ENCODE measurements around the gene GLCE. TPM values are rescaled to one million over a fixed set of nuclear protein-coding genes. Genes with fewer than 3 reads are reported as not detected.

GLCE gene
- total RNA-seq, 1 donor from 2014 or later, result 23.8 TPM

- no peaks in the 10 kb centered on the region for H3K4me1 ChIP-seq
- no peak overlapping the region for H3K4me3 ChIP-seq
- DNase-seq, result no peak
- H3K27me3 ChIP-seq, result no peaks in the 10 kb centered on the region
- ATAC-seq, result no peak
- intact Hi-C loops (cut with DNase I), result no loop called here
- peaks cover 5% of the 10 kb centered on the region for H3K36me3 ChIP-seq
- H3K9me3 ChIP-seq, result no peaks in the 10 kb centered on the region
- no peak overlapping the region for H3K27ac ChIP-seq
- TF ChIP-seq, protein P1, sequence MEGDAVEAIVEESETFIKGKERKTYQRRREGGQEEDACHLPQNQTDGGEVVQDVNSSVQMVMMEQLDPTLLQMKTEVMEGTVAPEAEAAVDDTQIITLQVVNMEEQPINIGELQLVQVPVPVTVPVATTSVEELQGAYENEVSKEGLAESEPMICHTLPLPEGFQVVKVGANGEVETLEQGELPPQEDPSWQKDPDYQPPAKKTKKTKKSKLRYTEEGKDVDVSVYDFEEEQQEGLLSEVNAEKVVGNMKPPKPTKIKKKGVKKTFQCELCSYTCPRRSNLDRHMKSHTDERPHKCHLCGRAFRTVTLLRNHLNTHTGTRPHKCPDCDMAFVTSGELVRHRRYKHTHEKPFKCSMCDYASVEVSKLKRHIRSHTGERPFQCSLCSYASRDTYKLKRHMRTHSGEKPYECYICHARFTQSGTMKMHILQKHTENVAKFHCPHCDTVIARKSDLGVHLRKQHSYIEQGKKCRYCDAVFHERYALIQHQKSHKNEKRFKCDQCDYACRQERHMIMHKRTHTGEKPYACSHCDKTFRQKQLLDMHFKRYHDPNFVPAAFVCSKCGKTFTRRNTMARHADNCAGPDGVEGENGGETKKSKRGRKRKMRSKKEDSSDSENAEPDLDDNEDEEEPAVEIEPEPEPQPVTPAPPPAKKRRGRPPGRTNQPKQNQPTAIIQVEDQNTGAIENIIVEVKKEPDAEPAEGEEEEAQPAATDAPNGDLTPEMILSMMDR (IDR thresholded peaks at IDR 0.05), result no peak
Measured at GRCh38 chr15:69232144-69232543, 71.7 kb downstream of the GLCE start.

DNA sequence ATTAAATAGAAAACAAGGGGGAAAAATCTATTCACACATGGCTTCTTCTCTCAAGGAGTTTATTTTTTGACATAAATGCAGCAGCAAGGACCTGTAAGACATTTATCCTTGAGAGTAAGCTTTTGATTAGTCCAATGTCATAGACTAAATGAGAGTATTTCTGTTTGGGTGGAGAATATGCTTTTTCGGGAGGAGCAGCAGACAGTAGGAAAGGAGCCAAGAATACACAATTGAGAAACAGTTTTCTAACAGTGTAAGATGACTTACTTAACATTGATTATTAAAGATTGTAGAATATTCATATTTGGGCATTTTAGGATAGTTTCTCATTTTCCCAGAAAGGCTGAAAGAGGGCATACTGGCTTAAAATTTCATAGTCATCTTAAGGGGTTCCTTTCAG is 72.3 kb downstream of the GLCE start:
- intact Hi-C loops (cut with DNase I), result no loop called here
- DNase-seq, result no peak
- H3K4me3 ChIP-seq, result no peak overlapping the region
- H3K9me3 ChIP-seq, result no peaks in the 10 kb centered on the region
- H3K27me3 ChIP-seq, result no peaks in the 10 kb centered on the region
- no peak for ATAC-seq
- TF ChIP-seq, protein P1 (IDR thresholded peaks at IDR 0.05), result no peak
- no peak overlapping the region for H3K27ac ChIP-seq
- H3K36me3 ChIP-seq, result peaks cover 5% of the 10 kb centered on the region
- H3K4me1 ChIP-seq, result no peaks in the 10 kb centered on the region

- no peaks in the 10 kb centered on the region for H3K9me3 ChIP-seq
- TF ChIP-seq, protein P1 (IDR thresholded peaks at IDR 0.05), result no peak
- ATAC-seq, result no peak
- no peak overlapping the region for H3K27ac ChIP-seq
- intact Hi-C loops (cut with DNase I), result no loop called here
- DNase-seq, result no peak
- no peaks in the 10 kb centered on the region for H3K27me3 ChIP-seq
- no peaks in the 10 kb centered on the region for H3K4me1 ChIP-seq
- no peaks in the 10 kb centered on the region for H3K36me3 ChIP-seq
- no peak overlapping the region for H3K4me3 ChIP-seq
Measured at GRCh38 chr15:69234676-69235075, 74.2 kb downstream of the GLCE start.

DNA sequence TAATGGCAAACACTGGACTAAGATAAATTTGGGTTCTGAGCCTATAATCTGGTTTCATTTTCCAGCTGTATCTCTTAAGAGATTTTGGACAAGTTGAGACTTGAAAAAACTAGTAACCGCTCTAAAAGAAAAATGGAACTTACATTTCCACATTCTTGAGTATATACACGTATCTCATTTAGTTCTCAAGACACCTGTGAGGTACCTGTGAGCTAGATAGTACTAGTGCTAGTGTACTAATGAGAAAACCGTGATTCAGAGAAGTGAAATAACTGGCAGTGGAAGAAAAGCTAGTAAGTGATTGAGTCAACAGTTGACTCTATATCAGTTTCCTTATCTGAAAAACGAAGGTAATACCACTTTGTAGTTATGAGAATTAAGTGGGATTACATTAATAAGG is 76.1 kb downstream of the GLCE start:
- TF ChIP-seq, protein P1 (IDR thresholded peaks at IDR 0.05), result no peak

DNA sequence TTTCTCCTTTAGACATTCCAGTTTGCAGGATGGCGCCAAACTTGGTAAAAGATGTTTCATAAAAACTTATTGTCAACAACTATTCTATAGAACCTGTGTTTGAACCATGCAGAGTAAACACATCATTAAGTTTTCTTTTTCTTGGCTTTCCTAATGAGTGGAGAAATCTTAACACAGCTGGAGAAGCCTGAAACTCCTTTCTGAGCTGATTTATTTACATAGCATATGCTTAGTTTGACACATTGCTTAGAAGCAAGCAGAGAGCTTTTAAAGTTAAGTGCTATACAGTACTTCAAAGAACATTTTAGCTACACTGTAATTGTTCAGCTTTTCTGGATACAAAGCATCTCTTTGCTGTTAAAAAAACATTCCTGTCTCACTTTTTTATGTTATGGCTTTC is 77.3 kb downstream of the GLCE start:
- intact Hi-C loops (cut with DNase I), result no loop called here
- no peak overlapping the region for H3K27ac ChIP-seq

More for the DNA sequence above, 76.1 kb downstream of the GLCE start:
- intact Hi-C loops (cut with DNase I), result no loop called here
- Histone ChIP-seq H3K4me3 (no peak overlapping the region), H3K27me3 (no peaks in the 10 kb centered on the region), H3K36me3 (no peaks in the 10 kb centered on the region), H3K4me1 (no peaks in the 10 kb centered on the region), H3K9me3 (no peaks in the 10 kb centered on the region), H3K27ac (no peak overlapping the region)
- DNase-seq (no peak), ATAC-seq (no peak)

More for the DNA sequence above, 77.3 kb downstream of the GLCE start:
- no peaks in the 10 kb centered on the region for H3K36me3 ChIP-seq
- no peaks in the 10 kb centered on the region for H3K27me3 ChIP-seq
- TF ChIP-seq, protein P1 (IDR thresholded peaks at IDR 0.05), result no peak
- H3K4me1 ChIP-seq, result no peaks in the 10 kb centered on the region
- H3K9me3 ChIP-seq, result no peaks in the 10 kb centered on the region
- DNase-seq, result no peak
- ATAC-seq, result no peak
- no peak overlapping the region for H3K4me3 ChIP-seq
